MCF 10A (cell line): ENCODE results near the gene CDNF. TPM values are rescaled to one million over a fixed set of nuclear protein-coding genes. Genes with fewer than 3 reads are reported as not detected.

Source experiments
- BruUV-seq: library from RNA; stranded (reverse); fragments of 400-500 nt; replicated peaks from 2 replicates; lab custom pipeline; 2021; lab: Mats Ljungman, UMichigan
- CTCF ChIA-PET: fragments of 300-600 bp; sonication (Branson Sonifier 250); formaldehyde crosslinking; extraction: SDS; loops from one replicate; lab custom pipeline; 2021; ENCODE audit warnings: antibody characterized with exemption, inconsistent platforms; lab: Yijun Ruan, JAX
- POLR2A ChIA-PET: fragments of 300-600, 350-650 bp; sonication (Branson Sonifier 250); formaldehyde crosslinking; extraction: SDS; loops from one replicate; lab custom pipeline; 2020; ENCODE audit warnings: antibody characterized with exemption, inconsistent platforms; lab: Yijun Ruan, JAX
- DNase-seq: peaks from one replicate; pipeline ENCODE4 v3.0.0-alpha.2; 2018; ENCODE audit not compliant: unreplicated experiment
- H3K27ac Mint-ChIP-seq: one replicate; pipeline ENCODE4 v1.8.0; 2022; ENCODE audit warnings: mild to moderate bottlenecking, low read depth, mixed read lengths; ENCODE audit not compliant: unreplicated experiment
- H3K27me3 Mint-ChIP-seq: one replicate; pipeline ENCODE4 v1.8.0; 2022; ENCODE audit warnings: mixed read lengths; ENCODE audit not compliant: insufficient read depth, unreplicated experiment
- H3K36me3 Mint-ChIP-seq: one replicate; pipeline ENCODE4 v1.8.0; 2022; ENCODE audit warnings: mild to moderate bottlenecking, moderate library complexity, mixed read lengths; ENCODE audit not compliant: insufficient read depth, unreplicated experiment
- H3K4me1 Mint-ChIP-seq: one replicate; pipeline ENCODE4 v1.8.0; 2022; ENCODE audit warnings: mixed read lengths; ENCODE audit not compliant: insufficient read depth, unreplicated experiment
- H3K4me3 Mint-ChIP-seq: one replicate; pipeline ENCODE4 v1.8.0; 2022; ENCODE audit warnings: mild to moderate bottlenecking, moderate library complexity, mixed read lengths; ENCODE audit not compliant: unreplicated experiment
- H3K9me3 Mint-ChIP-seq: one replicate; pipeline ENCODE4 v1.8.0; 2022; ENCODE audit warnings: mixed read lengths; ENCODE audit not compliant: unreplicated experiment
- CTCF ChIP-seq: fragments of 200-600 bp; IDR thresholded peaks from one replicate; pipeline ENCODE4 v1.8.0; 2022; ENCODE audit warnings: antibody characterized with exemption, mild to moderate bottlenecking; ENCODE audit not compliant: unreplicated experiment
- intact Hi-C: fragments of 100-400 bp; cut with micrococcal nuclease; formaldehyde crosslinking; loops from 2 replicates; pipeline ENCODE4 v1.14.1; 2022
- total RNA-seq: library from RNA; stranded (reverse); gene quantifications from 2 replicates; pipeline ENCODE4 v1.2.3, GENCODE V29; 2022

CDNF gene
- total RNA-seq, 1 experiment from 2014 or later: 2.9 TPM

DNA sequence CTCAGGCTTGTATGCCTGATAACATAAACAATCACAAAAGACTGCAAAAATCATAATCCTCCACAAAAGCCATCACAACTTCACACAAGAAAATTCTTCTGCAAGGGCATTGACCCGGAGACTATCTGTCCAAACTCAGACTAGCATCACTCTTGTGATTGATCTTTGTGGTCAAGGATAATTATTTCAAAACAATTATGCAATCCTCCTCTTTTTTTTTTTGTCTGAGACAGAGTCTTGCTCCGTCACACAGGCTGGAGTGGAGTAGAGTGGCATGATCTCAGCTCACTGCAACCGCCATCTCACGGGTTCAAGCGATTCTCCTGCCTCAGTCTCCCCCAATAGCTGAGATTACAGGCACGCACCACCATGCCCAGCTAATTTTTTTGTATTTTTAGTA is 22.2 kb downstream of the CDNF start:
- no peak overlapping the region for H3K27ac Mint-ChIP-seq
- POLR2A ChIA-PET: no interaction called here
- no peak for DNase-seq
- no peaks in the 10 kb centered on the region for H3K9me3 Mint-ChIP-seq
- CTCF ChIA-PET: interaction anchor here (0.6 kb wide), 1 partner anchor 146 kb away, joined by 5 read pairs; no protein-coding TSS in a partner anchor
- no TSS peak for BruUV-seq
- no peak overlapping the region for H3K4me3 Mint-ChIP-seq
- peaks cover 7% of the 10 kb centered on the region for H3K4me1 Mint-ChIP-seq
- no peak for TF ChIP-seq CTCF
- H3K27me3 Mint-ChIP-seq: no peaks in the 10 kb centered on the region
- intact Hi-C loops: no loop called here
- H3K36me3 Mint-ChIP-seq: no peaks in the 10 kb centered on the region

DNA sequence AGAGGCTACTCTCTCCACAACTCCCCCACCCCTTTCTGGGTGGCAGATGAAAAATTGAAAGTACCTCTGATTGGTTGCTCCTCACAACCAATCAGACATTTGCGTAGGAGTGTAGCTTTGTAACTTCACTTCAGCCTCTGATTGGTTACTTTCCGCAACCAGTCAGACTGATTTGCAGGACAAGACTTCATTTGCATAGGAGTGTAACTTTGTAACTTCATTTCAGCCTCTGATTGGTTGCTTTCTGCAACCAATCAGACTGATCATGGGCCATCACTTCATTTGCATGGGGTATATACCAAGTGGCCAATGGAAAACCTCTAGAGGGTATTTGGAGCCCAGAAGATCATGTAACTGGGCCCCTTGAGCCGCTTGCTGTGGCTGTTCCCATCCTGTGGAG is 25.6 kb downstream of the CDNF start:
- CTCF ChIA-PET: interaction anchor here (0.6 to 2.6 kb wide), 3 partner anchors 11 to 838 kb away, joined by 3 to 11 read pairs (median 5); no protein-coding TSS in a partner anchor
- POLR2A ChIA-PET: no interaction called here

DNA sequence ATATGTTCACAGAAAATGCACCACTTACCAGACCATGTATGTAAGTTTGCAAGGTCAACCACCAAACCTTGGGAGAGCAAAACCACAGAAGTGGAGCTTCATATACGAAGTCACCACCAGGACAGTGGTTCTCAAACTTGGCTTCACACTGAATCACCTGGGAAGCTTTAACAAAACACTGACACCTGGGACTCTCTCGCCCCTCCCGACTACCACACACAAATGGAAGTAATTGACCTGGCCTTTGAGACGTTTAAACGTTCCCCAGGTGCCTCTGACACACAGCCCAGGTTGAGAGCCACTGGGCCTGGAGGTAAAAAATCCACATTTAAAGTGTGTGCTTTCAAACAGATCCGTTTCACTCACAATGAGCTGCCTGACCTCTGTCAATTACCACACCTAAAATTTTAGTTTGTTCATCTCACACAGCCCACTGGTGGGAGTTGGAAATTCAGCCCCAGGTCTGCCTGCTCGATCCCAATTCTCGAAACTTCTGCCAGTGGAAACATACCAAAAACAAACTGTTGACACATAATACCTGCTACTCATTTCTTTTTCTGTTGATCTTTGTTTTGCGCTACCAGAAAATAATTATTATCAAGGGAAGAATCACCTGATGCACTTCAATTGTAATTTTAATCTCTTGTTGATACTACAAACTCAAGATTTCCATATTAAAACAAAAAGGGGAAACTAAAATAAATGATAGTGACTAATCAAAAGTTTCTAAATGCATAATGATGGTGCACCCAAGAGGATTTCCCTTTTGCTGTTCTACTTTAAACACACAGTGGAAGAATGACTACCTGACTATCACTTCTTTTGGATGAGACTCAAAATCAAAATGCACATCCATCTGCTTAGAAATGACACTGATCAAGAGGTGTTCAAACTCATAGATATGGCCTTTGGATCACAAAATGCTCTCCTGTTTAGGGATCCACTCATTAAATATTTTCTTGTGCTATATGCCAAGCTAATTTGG is 26.6 kb downstream of the CDNF start:
- Mint-ChIP-seq H3K4me1 (no peaks in the 10 kb centered on the region), H3K27ac (no peak overlapping the region), H3K4me3 (no peak overlapping the region), H3K27me3 (no peaks in the 10 kb centered on the region), H3K9me3 (no peaks in the 10 kb centered on the region), H3K36me3 (no peaks in the 10 kb centered on the region)
- POLR2A ChIA-PET: no interaction called here
- intact Hi-C loops: no loop called here
- CTCF ChIA-PET: interaction anchor here (0.8 to 1.3 kb wide), 3 partner anchors 11 to 159 kb away, joined by 3 to 6 read pairs (median 5); no protein-coding TSS in a partner anchor
- TF ChIP-seq CTCF: no peak
- no TSS peak for BruUV-seq
- DNase-seq: no peak

More for the DNA sequence above, 25.6 kb downstream of the CDNF start:
- intact Hi-C loops: no loop called here
- DNase-seq: no peak
- BruUV-seq: no TSS peak
- TF ChIP-seq CTCF: no peak
- no peak overlapping the region for H3K4me3 Mint-ChIP-seq
- H3K27me3 Mint-ChIP-seq: no peaks in the 10 kb centered on the region
- H3K4me1 Mint-ChIP-seq: no peaks in the 10 kb centered on the region
- no peaks in the 10 kb centered on the region for H3K36me3 Mint-ChIP-seq
- H3K9me3 Mint-ChIP-seq: no peaks in the 10 kb centered on the region
- no peak overlapping the region for H3K27ac Mint-ChIP-seq

- no peak for DNase-seq
- Mint-ChIP-seq H3K9me3 (no peaks in the 10 kb centered on the region), H3K4me1 (no peaks in the 10 kb centered on the region), H3K27ac (no peak overlapping the region), H3K4me3 (no peak overlapping the region), H3K27me3 (no peaks in the 10 kb centered on the region), H3K36me3 (no peaks in the 10 kb centered on the region)
- ChIA-PET CTCF (no interaction called here), POLR2A (no interaction called here)
- TF ChIP-seq CTCF: no peak
- no TSS peak for BruUV-seq
- intact Hi-C loops: no loop called here
Measured at GRCh38 chr10:14806318-14806717, 31.5 kb downstream of the CDNF start.
